GM12892 (cell line): ENCODE measurements around the gene SNHG17.

Experiments used
- DNase-seq: peaks from one replicate; pipeline ENCODE4 v3.0.0; 2011; ENCODE audit not compliant: insufficient read length
- FAIRE-seq: peaks from 2 replicates; lab custom pipeline; 2011; peaks lifted over from hg19 to GRCh38; lab: Jason Lieb, UNC
- POLR2A ChIP-seq: IDR thresholded peaks from 2 replicates; pipeline ENCODE4 v1.6.1; 2011; ENCODE audit warnings: low read depth, low read length, control low read depth
- POLR2AphosphoS5 ChIP-seq: IDR thresholded peaks from 2 replicates; pipeline ENCODE4 v1.6.1; 2011; ENCODE audit warnings: low read depth, low read length, control low read depth
- TAF1 ChIP-seq: IDR thresholded peaks from 2 replicates; pipeline ENCODE4 v1.6.1; 2011; ENCODE audit warnings: low read depth, mild to moderate bottlenecking, control low read depth, low read length, borderline replicate concordance

The SNHG17 gene

GRCh38 chr20:38460040-38460623 lies 25.0 kb upstream of the SNHG17 start:
- no peak for TF ChIP-seq POLR2A
- TF ChIP-seq TAF1 = no peak
- TF ChIP-seq POLR2AphosphoS5 = no peak
- FAIRE-seq (no peak), DNase-seq (no peak)

DNA sequence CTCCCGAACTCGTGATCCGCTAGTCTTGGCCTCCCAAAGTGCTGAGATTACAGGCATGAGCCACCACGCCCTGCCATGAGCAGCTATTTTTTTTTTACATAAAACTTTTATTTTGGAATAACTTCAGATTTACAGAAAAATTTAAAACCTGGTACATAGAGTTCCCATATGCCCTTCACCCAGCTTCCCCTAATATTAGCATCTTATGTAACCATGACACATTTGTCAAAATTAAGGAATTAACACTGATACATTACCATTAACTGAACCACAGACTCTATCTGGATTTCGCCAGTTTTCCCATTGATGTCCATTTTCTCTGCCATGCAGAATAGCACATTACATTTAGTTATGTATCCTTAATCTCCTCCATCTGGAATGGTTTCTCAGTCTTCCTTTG lies 23.2 kb upstream of the SNHG17 start:
- FAIRE-seq (no peak), DNase-seq (no peak)
- no peak for TF ChIP-seq POLR2A
- TF ChIP-seq TAF1 = no peak

GRCh38 chr20:38454556-38455473 lies 19.7 kb upstream of the SNHG17 start:
- DNase-seq = no peak
- no peak for TF ChIP-seq POLR2A
- TF ChIP-seq TAF1 = no peak
- no peak for TF ChIP-seq POLR2AphosphoS5

GRCh38 chr20:38453941-38454340 lies 18.8 kb upstream of the SNHG17 start:
- DNase-seq (no peak), FAIRE-seq (no peak)
- TF ChIP-seq TAF1 = no peak
- no peak for TF ChIP-seq POLR2AphosphoS5
- no peak for TF ChIP-seq POLR2A

More at GRCh38 chr20:38454556-38455473, 19.7 kb upstream of the SNHG17 start:
- no peak for FAIRE-seq

DNA sequence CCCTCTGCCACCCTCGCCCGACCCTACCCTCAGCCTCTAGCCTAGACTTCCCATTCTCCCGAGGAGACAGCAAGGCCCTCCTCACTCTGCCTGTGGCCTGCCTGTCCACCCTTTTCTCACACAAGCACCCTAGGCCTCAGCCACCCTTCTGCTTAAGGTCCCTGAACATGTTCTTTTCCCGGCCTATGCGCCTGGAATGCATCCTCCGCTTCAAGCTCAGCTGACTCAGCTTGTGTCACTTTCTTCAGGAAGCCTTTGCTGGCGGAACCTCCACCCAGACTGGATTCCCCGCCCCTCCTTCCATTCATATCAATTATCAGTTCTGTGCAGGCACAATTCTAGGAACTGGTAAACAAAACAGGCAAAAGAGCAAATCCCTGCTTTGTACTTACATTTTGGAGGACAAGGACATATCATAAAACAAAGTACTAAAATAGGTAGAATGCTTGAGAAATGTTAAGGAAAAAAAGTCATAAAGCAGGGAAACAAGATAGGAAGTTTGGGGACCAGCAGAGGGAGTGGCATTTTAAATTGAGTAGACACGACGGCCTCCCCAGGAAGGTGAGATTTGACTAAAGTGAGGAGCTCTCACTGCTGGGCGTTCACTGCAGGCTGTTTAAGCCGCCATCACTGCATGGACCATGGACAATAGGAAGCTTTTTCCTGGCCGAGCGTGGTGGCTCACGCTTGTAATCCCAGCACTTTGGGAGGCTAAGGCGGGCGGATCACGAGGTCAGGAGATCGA lies 17.9 kb upstream of the SNHG17 start:
- DNase-seq (no peak), FAIRE-seq (no peak)
- TF ChIP-seq TAF1 (no peak), POLR2AphosphoS5 (no peak), POLR2A (no peak)

- DNase-seq = no peak
- no peak for TF ChIP-seq TAF1
- no peak for FAIRE-seq
Observed at GRCh38 chr20:38450412-38450975, 15.4 kb upstream of the SNHG17 start.

DNA sequence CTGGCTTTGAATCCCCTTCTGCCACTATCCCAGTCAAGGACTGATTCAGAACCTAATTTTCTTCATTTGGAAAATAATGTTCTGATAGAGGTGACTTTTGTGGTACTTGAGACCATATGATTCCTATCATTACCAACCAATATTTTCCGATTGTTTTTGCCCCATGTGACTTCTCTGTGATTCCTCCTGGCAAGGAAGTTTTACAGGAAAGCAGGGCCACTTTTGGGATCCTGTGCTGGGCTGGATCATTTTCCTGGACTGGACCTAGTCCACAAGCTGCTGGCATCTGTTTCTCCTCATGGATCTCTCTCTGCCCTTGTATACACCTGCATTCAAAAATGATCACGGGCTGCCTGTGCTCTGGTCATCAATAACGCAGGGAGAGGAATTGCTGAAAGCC lies 13.9 kb upstream of the SNHG17 start:
- no peak for TF ChIP-seq POLR2AphosphoS5
- TF ChIP-seq TAF1 = no peak
- TF ChIP-seq POLR2A = no peak
- FAIRE-seq = no peak
- DNase-seq = no peak

DNA sequence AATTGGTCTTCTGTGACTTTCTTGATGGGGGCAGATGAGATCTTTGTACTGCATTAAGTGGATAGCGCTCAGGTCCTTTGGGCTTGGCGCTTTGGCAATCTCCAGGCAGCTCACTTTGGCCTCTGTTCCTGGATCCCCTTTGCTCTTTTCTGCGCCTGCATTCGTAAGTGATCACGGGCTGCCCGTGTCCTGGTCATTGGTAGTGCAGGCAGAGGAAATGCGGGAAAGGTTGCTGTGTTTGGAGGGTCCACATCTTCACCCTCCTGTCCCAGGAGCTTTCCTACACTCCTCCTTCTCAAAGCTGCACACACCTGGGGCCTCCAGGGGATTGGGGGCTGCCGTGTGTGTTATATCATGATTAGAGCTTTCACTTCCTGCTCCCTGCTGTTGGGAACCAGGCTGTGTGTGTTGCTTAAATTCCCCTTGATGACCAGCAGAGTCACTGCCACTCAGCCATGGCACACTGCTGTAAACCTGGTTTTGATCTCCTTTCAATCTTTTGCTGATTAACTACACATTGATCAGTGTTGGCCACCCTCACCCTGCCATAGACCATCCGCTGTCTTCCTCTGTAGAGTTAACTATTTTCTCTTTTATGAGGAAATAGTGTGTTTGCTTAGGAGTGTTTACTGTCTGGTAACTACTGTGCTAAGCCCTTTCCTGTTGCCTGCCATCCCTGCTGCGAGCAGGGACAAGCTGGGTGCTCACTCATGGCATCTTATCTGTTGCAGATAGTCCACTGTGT lies 13.0 kb upstream of the SNHG17 start:
- no peak for DNase-seq
- FAIRE-seq = peak; percentile 74
- no peak for TF ChIP-seq TAF1
- no peak for TF ChIP-seq POLR2AphosphoS5
- no peak for TF ChIP-seq POLR2A

DNA sequence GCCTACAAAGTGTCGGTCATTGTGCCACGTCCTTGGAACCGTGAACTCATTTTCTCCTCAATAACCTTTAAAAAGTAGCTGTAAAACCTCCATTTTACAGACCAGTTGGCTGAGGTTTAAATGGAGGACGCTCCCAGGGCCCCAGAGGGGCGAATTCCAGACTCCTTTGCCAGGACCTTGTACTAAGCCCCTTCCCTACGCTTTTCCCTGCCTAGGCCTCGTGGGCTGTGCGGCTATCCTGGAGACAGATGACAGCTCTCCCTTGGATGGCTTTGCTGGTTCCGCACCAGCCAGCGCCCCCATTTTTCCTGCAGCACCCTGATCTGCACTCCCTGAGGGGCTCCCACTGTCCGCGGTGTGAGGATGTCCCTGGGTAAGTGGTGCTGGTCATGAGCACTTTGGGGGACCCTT lies 12.1 kb upstream of the SNHG17 start:
- TF ChIP-seq POLR2A (no peak), POLR2AphosphoS5 (no peak), TAF1 (no peak)
- no peak for FAIRE-seq

GRCh38 chr20:38446441-38447209 lies 11.5 kb upstream of the SNHG17 start:
- TF ChIP-seq POLR2AphosphoS5 = peak; percentile 94
- TF ChIP-seq TAF1 = peak; percentile 98
- TF ChIP-seq POLR2A = peak; percentile 96
- DNase-seq (peak; percentile 87), FAIRE-seq (peak; percentile 76)

More for the DNA sequence above, 12.1 kb upstream of the SNHG17 start:
- no peak for DNase-seq
